ENCODE measurements around the gene ACLY. TPM values are rescaled to one million over a fixed set of nuclear protein-coding genes. Genes with fewer than 3 reads are reported as not detected.

The ACLY gene
- total RNA-seq, 2 experiments from 2014 or later, result 102 to 222 TPM

DNA sequence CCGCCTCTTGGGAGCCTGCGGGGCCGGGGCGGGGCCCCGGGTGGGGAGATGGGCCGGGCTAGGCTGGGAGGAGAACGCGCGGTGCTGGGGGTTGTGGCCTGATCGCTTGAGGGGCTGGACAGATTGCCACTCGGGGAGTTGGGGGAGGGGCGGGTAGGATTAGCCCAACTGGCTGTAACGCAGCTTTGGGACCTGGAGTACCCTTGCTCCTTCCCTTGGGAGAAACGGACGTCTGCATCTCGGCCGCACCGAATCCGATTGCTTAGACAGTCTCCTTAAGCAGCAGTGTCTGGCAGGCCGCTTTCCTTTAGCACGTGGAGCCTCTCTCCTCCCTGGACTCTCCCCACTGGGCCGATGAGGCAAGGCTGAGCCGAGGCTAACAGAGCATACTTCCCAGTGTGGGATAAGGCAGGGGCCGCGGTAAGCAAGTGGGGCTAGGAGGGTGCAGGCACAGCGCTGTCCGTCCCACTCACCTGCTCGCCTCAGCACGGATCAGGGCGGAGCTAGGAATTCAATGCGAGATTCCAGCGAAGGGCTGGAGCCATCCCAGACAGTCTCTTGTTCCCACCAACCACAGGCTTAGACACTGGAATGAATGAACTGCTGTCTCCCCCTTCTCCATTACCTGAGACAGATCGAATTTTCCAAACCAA lies 540 bp upstream of the ACLY start:
- H3K4me3 ChIP-seq (ENCODE audit: low read depth, low read length, poor library complexity, severe bottlenecking), result peak overlapping the region; percentile 83

DNA sequence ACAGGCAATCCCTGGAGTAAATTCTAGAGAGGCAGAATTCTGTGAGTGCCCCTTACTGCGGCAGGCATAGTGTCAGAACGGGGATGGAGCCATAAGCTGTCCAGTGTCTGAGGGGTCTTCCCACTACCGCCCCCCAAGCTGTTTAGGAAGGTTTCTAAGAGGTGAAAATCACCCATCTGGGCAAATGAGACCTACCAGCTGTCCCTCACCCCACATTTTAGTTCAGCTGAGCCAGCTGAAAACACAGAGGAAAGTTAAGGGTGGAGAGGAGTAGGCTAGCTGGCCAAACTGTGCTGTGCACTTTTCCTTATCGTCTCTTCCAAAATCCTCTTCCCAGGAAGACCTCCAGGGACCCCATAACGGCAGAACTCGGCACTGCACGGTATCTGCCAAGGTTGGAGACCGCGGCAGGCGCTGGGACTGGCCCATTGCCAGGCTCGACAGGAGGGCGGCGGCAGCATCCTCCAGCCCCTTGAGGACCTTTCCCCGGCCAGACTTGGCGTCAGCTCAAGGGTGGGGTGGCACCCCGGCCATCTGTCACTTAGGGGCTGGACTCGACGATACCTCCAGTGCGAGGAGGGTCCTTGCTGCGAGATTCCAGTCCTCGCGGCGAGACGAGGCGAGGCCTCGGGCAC lies 955 bp downstream of the ACLY start:
- peak overlapping the region; percentile 59 for H3K27ac ChIP-seq (ENCODE audit: low read depth, low read length, poor library complexity, severe bottlenecking)
- TF ChIP-seq, protein P1, sequence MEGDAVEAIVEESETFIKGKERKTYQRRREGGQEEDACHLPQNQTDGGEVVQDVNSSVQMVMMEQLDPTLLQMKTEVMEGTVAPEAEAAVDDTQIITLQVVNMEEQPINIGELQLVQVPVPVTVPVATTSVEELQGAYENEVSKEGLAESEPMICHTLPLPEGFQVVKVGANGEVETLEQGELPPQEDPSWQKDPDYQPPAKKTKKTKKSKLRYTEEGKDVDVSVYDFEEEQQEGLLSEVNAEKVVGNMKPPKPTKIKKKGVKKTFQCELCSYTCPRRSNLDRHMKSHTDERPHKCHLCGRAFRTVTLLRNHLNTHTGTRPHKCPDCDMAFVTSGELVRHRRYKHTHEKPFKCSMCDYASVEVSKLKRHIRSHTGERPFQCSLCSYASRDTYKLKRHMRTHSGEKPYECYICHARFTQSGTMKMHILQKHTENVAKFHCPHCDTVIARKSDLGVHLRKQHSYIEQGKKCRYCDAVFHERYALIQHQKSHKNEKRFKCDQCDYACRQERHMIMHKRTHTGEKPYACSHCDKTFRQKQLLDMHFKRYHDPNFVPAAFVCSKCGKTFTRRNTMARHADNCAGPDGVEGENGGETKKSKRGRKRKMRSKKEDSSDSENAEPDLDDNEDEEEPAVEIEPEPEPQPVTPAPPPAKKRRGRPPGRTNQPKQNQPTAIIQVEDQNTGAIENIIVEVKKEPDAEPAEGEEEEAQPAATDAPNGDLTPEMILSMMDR (conservative IDR thresholded peaks at IDR 0.05; ENCODE audit: low read length), result no peak
- no peak for TF ChIP-seq EZH2phosphoT487 (IDR thresholded peaks at IDR 0.05; ENCODE audit: borderline replicate concordance, low read depth, low read length)
- peaks cover 35% of the 10 kb centered on the region for H3K4me1 ChIP-seq (ENCODE audit: insufficient read depth, low read length, poor library complexity, severe bottlenecking)
- peak overlapping the region; percentile 83 for H3K4me3 ChIP-seq (ENCODE audit: low read depth, low read length, poor library complexity, severe bottlenecking)
- no TSS peak for BruUV-seq (replicated peaks)
- ChIA-PET POLR2A (interaction anchor here (0.5 to 1.6 kb wide), 7 partner anchors 11 to 264 kb away, joined by 3 to 5 read pairs (median 4); partner anchors contain the start of genes KLHL11 and ODAD4), CTCF (ENCODE audit: unreplicated experiment) (interaction anchor here (0.5 to 0.9 kb wide), 2 partner anchors 100 to 131 kb away, joined by 3 to 4 read pairs; partner anchors contain the start of gene DNAJC7)
- H3K36me3 ChIP-seq (ENCODE audit: insufficient read depth, low read length), result peaks cover 37% of the 10 kb centered on the region
- peaks cover 47% of the 10 kb centered on the region for H3K79me2 ChIP-seq (ENCODE audit: insufficient read depth, low read depth, low read length)
- H3K4me2 ChIP-seq (ENCODE audit: low read length), result peak overlapping the region; percentile 91
- peak; percentile 50 for DNase-seq (ENCODE audit: low spot score)
- H2AFZ ChIP-seq (ENCODE audit: low read length), result peak overlapping the region; percentile 65; the same call in 1 of the 2 replicates
- intact Hi-C loops (cut with micrococcal nuclease; ENCODE audit: unreplicated experiment), result loop anchor here (5.0 kb wide), 1 partner anchor 45 kb away; no protein-coding TSS in a partner anchor
- no peaks in the 10 kb centered on the region for H3K9me2 ChIP-seq (ENCODE audit: insufficient read depth, low read length)
- H3K9me3 ChIP-seq (ENCODE audit: low read length), result no peaks in the 10 kb centered on the region
- peaks cover 16% of the 10 kb centered on the region for H4K20me1 ChIP-seq (ENCODE audit: insufficient read depth, low read length)

More for the DNA sequence above, 540 bp upstream of the ACLY start:
- no peak for TF ChIP-seq EZH2phosphoT487 (IDR thresholded peaks at IDR 0.05; ENCODE audit: borderline replicate concordance, low read depth, low read length)
- TF ChIP-seq, protein P1 (conservative IDR thresholded peaks at IDR 0.05; ENCODE audit: low read length), result no peak
- no TSS peak for BruUV-seq (replicated peaks)
- no peaks in the 10 kb centered on the region for H3K9me2 ChIP-seq (ENCODE audit: insufficient read depth, low read length)
- no peak overlapping the region for H3K27ac ChIP-seq (ENCODE audit: low read depth, low read length, poor library complexity, severe bottlenecking)
- ChIA-PET CTCF (ENCODE audit: unreplicated experiment) (no interaction called here), POLR2A (interaction anchor here (1.5 to 1.6 kb wide), 2 partner anchors 9 to 13 kb away, joined by 4 read pairs; no protein-coding TSS in a partner anchor)
- intact Hi-C loops (cut with micrococcal nuclease; ENCODE audit: unreplicated experiment), result loop anchor here (5.0 kb wide), 1 partner anchor 43 kb away; no protein-coding TSS in a partner anchor
- H3K36me3 ChIP-seq (ENCODE audit: insufficient read depth, low read length), result peaks cover 22% of the 10 kb centered on the region; the same call in 1 of the 2 replicates
- H3K4me2 ChIP-seq (ENCODE audit: low read length), result peak overlapping the region; percentile 80
- no peak for DNase-seq (ENCODE audit: low spot score)
- H3K9me3 ChIP-seq (ENCODE audit: low read length), result no peaks in the 10 kb centered on the region
- H3K79me2 ChIP-seq (ENCODE audit: insufficient read depth, low read depth, low read length), result peaks cover 44% of the 10 kb centered on the region
- peak overlapping the region; percentile 72; the same call in 1 of the 2 replicates for H2AFZ ChIP-seq (ENCODE audit: low read length)
- peaks cover 37% of the 10 kb centered on the region for H3K4me1 ChIP-seq (ENCODE audit: insufficient read depth, low read length, poor library complexity, severe bottlenecking)
- peaks cover 15% of the 10 kb centered on the region; the same call in 1 of the 2 replicates for H4K20me1 ChIP-seq (ENCODE audit: insufficient read depth, low read length)
